Keratinocyte (primary cell): ENCODE results near the gene MAB21L1. TPM values are rescaled to one million over a fixed set of nuclear protein-coding genes. Genes with fewer than 3 reads are reported as not detected.

Source experiments
- DNase-seq: peaks from one replicate; pipeline ENCODE4 v3.0.0-alpha.2; 2011; ENCODE audit warnings: low read depth, missing footprints, low spot score
- FAIRE-seq: peaks from 2 replicates; lab custom pipeline; 2011; peaks lifted over from hg19 to GRCh38; lab: Jason Lieb, UNC
- H2AFZ ChIP-seq: 2 replicates; pipeline ENCODE4 v1.6.0; 2012; ENCODE audit warnings: low read length, control low read depth, inconsistent platforms; ENCODE audit not compliant: control insufficient read depth
- H3K27ac ChIP-seq: 2 replicates; pipeline ENCODE4 v1.5.1; 2011; ENCODE audit warnings: low read length; ENCODE audit not compliant: control insufficient read depth, insufficient read depth
- H3K27me3 ChIP-seq: 3 replicates; pipeline ENCODE4 v1.6.0; 2011; ENCODE audit warnings: low read length; ENCODE audit not compliant: control insufficient read depth, insufficient read depth; ENCODE audit errors: extremely low read depth
- H3K36me3 ChIP-seq, 2 experiments: 2 replicates in 1 of 2; 3 replicates in 1 of 2; pipeline ENCODE4 v1.5.1; 2011; ENCODE audit warnings: low read length in 2 of 2, mild to moderate bottlenecking in 1 of 2; ENCODE audit not compliant: control insufficient read depth in 2 of 2, insufficient read depth in 2 of 2; ENCODE audit errors: extremely low read depth in 1 of 2
- H3K4me1 ChIP-seq: 3 replicates; pipeline ENCODE4 v1.5.1; 2011; ENCODE audit warnings: low read length; ENCODE audit not compliant: control insufficient read depth, insufficient read depth; ENCODE audit errors: extremely low read depth
- H3K4me2 ChIP-seq: 3 replicates; pipeline ENCODE4 v1.6.0; 2011; ENCODE audit warnings: low read depth, low read length; ENCODE audit not compliant: control insufficient read depth, insufficient read depth; ENCODE audit errors: extremely low read depth
- H3K4me3 ChIP-seq, 3 experiments: fragments of 200-600 bp in 1 of 3; sonication (generic) in 1 of 3; 2 replicates in 2 of 3; 3 replicates in 1 of 3; pipeline ENCODE4 v1.5.1; 2011 to 2016; ENCODE audit warnings: low read length in 3 of 3, mild to moderate bottlenecking in 3 of 3, control low read depth in 2 of 3, inconsistent platforms in 1 of 3, low read depth in 1 of 3, mixed read lengths in 1 of 3, mixed run types in 1 of 3, moderate library complexity in 1 of 3; ENCODE audit not compliant: control insufficient read depth in 2 of 3, insufficient read depth in 2 of 3; ENCODE audit errors: extremely low read depth in 1 of 3
- H3K79me2 ChIP-seq: 2 replicates; pipeline ENCODE4 v1.6.0; 2012; ENCODE audit warnings: low read length; ENCODE audit not compliant: control insufficient read depth, insufficient read depth
- H3K9ac ChIP-seq: 3 replicates; pipeline ENCODE4 v1.6.0; 2011; ENCODE audit warnings: low read length; ENCODE audit not compliant: control insufficient read depth, insufficient read depth; ENCODE audit errors: extremely low read depth
- H3K9me1 ChIP-seq: 3 replicates; pipeline ENCODE4 v1.6.0; 2011; ENCODE audit warnings: low read length; ENCODE audit not compliant: control insufficient read depth, insufficient read depth; ENCODE audit errors: extremely low read depth
- H3K9me3 ChIP-seq: 2 replicates; pipeline ENCODE4 v1.5.1; 2012; ENCODE audit warnings: low read depth, low read length; ENCODE audit not compliant: control insufficient read depth
- H4K20me1 ChIP-seq: 3 replicates; pipeline ENCODE4 v1.6.0; 2011; ENCODE audit warnings: low read length; ENCODE audit not compliant: control insufficient read depth, insufficient read depth; ENCODE audit errors: extremely low read depth
- EZH2 ChIP-seq: IDR thresholded peaks from one replicate; pipeline ENCODE4 v1.6.1; 2012; ENCODE audit warnings: inconsistent platforms, mild to moderate bottlenecking, low read length, moderate library complexity
- dilution Hi-C: fragments of 300-500 bp; cut with MboI; formaldehyde crosslinking; loops from one replicate; pipeline ENCODE4 v1.7.0; 2020; ENCODE audit warnings: low sequenced_read_pairs; ENCODE audit not compliant: extremely low pct_ligation_motif_present
- polyA plus RNA-seq, 5 experiments: library from polyadenylated mRNA; depleted of rRNA in 3 of 5; stranded (reverse) in 3 of 5; stranded (forward) in 1 of 5; unstranded in 1 of 5; fragments of >200 nt; gene quantifications; 1 replicate in 1 of 5; 2 replicates in 3 of 5; 3 replicates in 1 of 5; pipeline versions ENCODE4 v1.2.1 to v1.2.3, GENCODE V29; 2011 to 2012; ENCODE audit warnings: missing spikeins in 2 of 5, low read depth in 1 of 5, low replicate concordance in 1 of 5
- TF ChIP-seq, protein P1 (sequence below), 3 experiments: IDR thresholded peaks in 1 of 3; conservative IDR thresholded peaks in 1 of 3; optimal IDR thresholded peaks in 1 of 3; 2 replicates in 2 of 3; 3 replicates in 1 of 3; pipeline versions ENCODE3 to v1.5.1; 2011; ENCODE audit warnings: low read length in 3 of 3, mild to moderate bottlenecking in 3 of 3, moderate library complexity in 2 of 3, control low read depth in 1 of 3, inconsistent platforms in 1 of 3; ENCODE audit not compliant: insufficient read depth in 2 of 3; ENCODE audit errors: extremely low read depth in 1 of 3

The MAB21L1 gene
- polyA plus RNA-seq, 1 donor (not counting 4 experiments of a cell fraction or from before 2014, with no cell fraction given): not detected

DNA sequence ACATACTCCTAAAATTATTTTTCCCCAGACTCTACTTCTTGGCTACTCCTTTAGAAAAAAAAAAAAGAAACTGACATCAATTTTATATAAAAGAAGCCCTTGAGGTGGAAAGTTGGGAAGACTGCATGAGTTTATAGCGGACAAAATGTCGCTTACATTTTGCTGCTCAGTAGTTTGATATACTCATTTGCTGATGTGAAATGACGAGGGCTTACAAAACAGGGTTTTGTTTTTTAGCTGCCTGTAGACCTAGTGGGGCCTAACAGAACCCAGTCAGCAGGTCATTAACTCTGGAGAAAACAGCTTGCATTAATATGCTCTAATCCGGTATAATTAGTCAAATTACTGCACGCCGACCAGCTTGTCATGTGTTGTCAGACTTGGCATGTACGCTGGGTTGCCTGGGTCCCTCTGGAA, 37.6 kb upstream of the MAB21L1 start:
- H3K9ac ChIP-seq: no peak overlapping the region
- H3K36me3 ChIP-seq: no peaks in the 10 kb centered on the region
- H3K79me2 ChIP-seq: no peaks in the 10 kb centered on the region
- DNase-seq (no peak), FAIRE-seq (no peak)
- no peak overlapping the region for H3K4me2 ChIP-seq
- dilution Hi-C loops: no loop called here
- H4K20me1 ChIP-seq: no peaks in the 10 kb centered on the region
- no peaks in the 10 kb centered on the region for H3K9me1 ChIP-seq
- TF ChIP-seq, protein P1, sequence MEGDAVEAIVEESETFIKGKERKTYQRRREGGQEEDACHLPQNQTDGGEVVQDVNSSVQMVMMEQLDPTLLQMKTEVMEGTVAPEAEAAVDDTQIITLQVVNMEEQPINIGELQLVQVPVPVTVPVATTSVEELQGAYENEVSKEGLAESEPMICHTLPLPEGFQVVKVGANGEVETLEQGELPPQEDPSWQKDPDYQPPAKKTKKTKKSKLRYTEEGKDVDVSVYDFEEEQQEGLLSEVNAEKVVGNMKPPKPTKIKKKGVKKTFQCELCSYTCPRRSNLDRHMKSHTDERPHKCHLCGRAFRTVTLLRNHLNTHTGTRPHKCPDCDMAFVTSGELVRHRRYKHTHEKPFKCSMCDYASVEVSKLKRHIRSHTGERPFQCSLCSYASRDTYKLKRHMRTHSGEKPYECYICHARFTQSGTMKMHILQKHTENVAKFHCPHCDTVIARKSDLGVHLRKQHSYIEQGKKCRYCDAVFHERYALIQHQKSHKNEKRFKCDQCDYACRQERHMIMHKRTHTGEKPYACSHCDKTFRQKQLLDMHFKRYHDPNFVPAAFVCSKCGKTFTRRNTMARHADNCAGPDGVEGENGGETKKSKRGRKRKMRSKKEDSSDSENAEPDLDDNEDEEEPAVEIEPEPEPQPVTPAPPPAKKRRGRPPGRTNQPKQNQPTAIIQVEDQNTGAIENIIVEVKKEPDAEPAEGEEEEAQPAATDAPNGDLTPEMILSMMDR (optimal IDR thresholded peaks at IDR 0.05 in 1 of 3, IDR thresholded peaks at IDR 0.05 in 1 of 3, conservative IDR thresholded peaks at IDR 0.05 in 1 of 3; ENCODE audit: extremely low read depth in 1 of 3, insufficient read depth in 2 of 3, low read length in 3 of 3): no peak
- TF ChIP-seq EZH2: no peak
- no peak overlapping the region for H3K4me3 ChIP-seq
- H3K9me3 ChIP-seq: no peaks in the 10 kb centered on the region
- no peaks in the 10 kb centered on the region for H3K4me1 ChIP-seq
- no peaks in the 10 kb centered on the region for H3K27me3 ChIP-seq
- H3K27ac ChIP-seq: no peak overlapping the region
- no peak overlapping the region for H2AFZ ChIP-seq

DNA sequence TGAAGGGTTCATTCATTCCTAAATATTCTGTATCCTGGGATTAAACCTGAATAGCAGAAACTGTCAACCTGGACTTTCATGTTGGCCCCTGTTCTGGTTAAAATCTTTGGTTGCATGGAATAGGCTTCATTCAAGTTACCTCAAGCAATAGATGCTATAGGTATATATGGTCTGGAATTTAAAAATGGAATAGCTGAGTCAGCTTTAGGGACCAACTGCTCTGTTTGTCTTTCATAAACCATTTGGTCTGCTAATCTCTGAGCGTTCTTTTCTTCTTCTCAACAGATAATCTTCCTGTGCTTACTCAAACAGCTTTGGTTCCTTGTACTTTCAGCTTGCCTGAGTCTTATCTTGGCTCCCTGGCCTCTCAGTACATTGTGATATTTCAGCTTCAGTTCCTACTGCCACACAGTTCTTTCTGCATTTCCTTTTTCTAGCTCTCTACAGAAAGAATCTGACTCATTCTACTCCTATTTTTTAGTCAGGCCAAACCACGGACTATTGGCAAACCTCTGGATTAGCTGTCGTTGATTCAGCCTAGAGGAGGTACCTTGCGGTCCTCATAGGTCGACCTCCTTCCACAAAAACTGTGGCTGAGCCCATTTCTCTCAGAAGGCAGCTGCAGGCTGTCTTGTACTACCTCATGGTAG, 35.9 kb upstream of the MAB21L1 start:
- Histone ChIP-seq H3K27me3 (no peaks in the 10 kb centered on the region), H3K9me3 (no peaks in the 10 kb centered on the region), H3K9ac (no peak overlapping the region), H3K4me2 (no peak overlapping the region), H3K4me3 (no peak overlapping the region), H3K9me1 (no peaks in the 10 kb centered on the region), H2AFZ (no peak overlapping the region), H3K79me2 (no peaks in the 10 kb centered on the region), H3K36me3 (no peaks in the 10 kb centered on the region), H3K4me1 (no peaks in the 10 kb centered on the region), H4K20me1 (no peaks in the 10 kb centered on the region), H3K27ac (no peak overlapping the region)
- dilution Hi-C loops: no loop called here
- TF ChIP-seq EZH2: no peak
- TF ChIP-seq, protein P1 (optimal IDR thresholded peaks at IDR 0.05 in 1 of 3, IDR thresholded peaks at IDR 0.05 in 1 of 3, conservative IDR thresholded peaks at IDR 0.05 in 1 of 3; ENCODE audit: extremely low read depth in 1 of 3, insufficient read depth in 2 of 3, low read length in 3 of 3): no peak
- FAIRE-seq (no peak), DNase-seq (no peak)
